ENCODE data around the gene HOTAIR.

The HOTAIR gene

DNA sequence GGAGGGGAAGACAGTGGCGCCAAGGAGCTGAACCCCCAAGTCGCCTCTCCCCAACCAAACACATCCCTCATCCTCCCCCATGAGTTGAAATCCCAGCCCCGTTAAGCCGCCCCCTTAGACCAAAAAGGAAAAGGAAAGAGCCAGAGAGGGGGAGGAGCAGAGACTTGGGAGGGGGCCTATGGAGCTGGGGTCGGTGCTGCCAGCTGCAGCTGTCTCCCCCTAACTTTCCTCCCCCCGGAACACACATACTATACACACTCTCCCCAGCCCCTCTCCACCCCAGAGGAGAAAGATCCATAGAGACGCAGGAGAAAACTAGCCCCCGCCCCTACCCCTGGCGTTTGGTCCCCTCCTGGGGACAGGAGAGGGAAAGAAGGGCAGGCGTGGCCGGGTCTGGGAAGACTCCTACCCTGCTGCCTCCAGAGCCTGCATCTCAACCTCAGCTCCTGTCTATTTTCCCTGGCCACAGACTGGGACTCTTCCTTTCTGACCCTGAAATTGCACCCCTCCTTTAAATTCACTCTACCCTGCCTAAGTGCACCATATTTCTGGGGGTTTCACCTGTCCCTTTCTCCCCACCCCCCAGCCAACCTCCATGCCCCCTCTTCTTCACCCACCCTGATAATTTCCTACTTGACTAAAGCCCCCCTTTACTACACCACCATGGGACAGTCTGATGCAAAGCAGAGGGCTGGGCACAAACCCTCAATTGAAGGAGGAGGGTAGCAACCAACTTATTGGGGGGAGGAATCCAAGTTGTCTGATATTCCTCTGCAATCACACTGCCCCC is 23.6 kb upstream of the HOTAIR start:
- no peak overlapping the region for H3K4me3 ChIP-seq (ENCODE audit: low read depth, low read length)
- no peak for DNase-seq (ENCODE audit: low read depth)
- TF ChIP-seq, protein P1, sequence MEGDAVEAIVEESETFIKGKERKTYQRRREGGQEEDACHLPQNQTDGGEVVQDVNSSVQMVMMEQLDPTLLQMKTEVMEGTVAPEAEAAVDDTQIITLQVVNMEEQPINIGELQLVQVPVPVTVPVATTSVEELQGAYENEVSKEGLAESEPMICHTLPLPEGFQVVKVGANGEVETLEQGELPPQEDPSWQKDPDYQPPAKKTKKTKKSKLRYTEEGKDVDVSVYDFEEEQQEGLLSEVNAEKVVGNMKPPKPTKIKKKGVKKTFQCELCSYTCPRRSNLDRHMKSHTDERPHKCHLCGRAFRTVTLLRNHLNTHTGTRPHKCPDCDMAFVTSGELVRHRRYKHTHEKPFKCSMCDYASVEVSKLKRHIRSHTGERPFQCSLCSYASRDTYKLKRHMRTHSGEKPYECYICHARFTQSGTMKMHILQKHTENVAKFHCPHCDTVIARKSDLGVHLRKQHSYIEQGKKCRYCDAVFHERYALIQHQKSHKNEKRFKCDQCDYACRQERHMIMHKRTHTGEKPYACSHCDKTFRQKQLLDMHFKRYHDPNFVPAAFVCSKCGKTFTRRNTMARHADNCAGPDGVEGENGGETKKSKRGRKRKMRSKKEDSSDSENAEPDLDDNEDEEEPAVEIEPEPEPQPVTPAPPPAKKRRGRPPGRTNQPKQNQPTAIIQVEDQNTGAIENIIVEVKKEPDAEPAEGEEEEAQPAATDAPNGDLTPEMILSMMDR (IDR thresholded peaks at IDR 0.05; ENCODE audit: insufficient read depth, low read depth, low read length, missing control alignments) = no peak

DNA sequence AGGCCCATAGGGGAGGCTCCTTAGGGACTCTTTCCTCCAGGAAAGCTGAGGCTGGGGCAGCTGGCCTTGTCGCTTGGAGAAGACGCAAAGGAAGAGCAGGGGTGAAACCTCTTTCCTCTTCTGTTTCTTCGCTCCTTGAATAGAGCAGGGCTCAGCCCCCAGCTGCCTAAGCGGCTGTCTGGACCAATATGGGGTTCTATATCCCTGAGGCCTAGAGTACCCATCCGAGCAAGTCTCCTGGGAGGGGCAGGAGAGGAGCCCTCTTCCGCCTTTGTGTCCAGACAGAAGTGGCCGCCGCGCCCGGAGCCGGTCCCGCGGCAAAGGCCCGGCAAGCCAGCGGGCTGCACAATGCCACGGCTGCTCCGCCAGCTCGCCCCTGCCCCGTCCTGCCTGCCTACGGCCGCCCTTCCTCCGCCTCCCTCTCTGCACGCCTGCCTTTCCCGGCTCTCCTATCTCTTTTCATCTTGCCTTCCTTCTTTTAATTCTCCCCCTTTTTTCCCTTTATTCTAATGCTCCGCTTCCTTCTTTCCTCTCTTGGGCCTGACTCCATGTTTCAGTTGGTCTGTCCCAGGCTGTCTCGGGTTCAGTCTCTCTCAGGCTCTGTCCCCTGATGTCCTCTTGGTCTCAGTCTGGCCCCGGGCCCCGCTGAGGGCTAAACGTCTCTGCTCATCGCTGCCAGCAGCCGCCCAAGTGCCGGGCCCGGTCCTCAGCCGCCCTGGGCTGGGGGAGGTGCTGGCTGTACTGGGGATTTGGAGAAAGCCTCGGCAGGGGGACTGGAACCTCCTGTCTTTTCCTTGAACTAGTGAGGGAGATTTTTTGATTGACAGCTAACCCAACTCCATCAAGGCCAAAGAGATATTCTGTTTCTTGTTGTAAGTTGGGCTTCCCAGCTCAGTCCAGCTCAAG is 22.7 kb upstream of the HOTAIR start:
- TF ChIP-seq, protein P1 (IDR thresholded peaks at IDR 0.05; ENCODE audit: insufficient read depth, low read depth, low read length, missing control alignments) = no peak
- no peak for DNase-seq (ENCODE audit: low read depth)
- H3K4me3 ChIP-seq (ENCODE audit: low read depth, low read length) = no peak overlapping the region

DNA sequence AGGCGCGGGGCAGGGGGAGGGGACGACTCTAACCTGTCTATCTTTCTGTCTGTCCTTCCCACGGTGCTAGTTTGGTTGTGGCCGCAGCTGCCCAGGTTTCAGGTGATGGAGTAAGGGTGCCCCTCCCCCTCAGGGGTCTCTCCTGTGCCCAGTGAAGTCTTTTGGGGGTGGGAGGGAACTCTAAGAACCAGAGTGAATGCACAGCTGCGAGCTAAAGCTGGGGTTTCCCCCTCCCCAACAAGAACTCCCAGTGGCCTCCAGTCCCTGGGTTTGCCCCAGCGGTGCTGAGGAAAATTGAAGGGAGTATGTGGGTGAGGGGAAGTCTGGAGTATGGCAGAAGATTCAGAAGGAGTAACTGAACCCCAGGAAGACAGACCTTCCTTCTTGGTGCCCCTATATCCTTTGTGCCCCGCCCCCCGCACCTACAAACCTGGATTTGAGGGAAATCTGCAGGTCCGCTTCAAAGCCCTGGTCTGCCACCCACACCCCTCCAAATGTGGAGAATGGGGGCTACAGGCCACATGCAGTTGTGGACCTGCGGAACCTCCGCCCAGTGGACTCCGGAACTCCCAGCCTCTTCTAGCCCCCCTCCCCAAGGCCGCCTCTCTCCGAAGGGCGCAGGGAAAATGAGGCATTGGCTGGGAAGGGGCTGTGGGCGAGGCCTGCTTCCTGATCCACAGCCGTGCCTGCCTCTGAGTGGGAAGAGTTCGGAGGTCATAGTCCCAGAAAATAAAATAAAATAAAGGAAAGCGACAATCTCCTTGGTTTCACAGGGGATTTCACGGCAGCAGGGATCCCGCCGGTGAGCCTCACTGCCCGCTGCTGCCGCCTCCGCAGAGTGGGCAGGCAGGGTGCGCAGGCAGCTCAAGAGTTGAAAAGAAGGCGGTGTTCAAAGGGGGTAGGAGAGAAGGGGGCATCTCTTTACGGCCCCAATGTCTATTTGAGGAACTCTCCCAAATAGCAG is 21.8 kb upstream of the HOTAIR start:
- no peak for DNase-seq (ENCODE audit: low read depth)
- TF ChIP-seq, protein P1 (IDR thresholded peaks at IDR 0.05; ENCODE audit: insufficient read depth, low read depth, low read length, missing control alignments) = no peak
- peak overlapping the region; percentile 54 for H3K4me3 ChIP-seq (ENCODE audit: low read depth, low read length)

DNA sequence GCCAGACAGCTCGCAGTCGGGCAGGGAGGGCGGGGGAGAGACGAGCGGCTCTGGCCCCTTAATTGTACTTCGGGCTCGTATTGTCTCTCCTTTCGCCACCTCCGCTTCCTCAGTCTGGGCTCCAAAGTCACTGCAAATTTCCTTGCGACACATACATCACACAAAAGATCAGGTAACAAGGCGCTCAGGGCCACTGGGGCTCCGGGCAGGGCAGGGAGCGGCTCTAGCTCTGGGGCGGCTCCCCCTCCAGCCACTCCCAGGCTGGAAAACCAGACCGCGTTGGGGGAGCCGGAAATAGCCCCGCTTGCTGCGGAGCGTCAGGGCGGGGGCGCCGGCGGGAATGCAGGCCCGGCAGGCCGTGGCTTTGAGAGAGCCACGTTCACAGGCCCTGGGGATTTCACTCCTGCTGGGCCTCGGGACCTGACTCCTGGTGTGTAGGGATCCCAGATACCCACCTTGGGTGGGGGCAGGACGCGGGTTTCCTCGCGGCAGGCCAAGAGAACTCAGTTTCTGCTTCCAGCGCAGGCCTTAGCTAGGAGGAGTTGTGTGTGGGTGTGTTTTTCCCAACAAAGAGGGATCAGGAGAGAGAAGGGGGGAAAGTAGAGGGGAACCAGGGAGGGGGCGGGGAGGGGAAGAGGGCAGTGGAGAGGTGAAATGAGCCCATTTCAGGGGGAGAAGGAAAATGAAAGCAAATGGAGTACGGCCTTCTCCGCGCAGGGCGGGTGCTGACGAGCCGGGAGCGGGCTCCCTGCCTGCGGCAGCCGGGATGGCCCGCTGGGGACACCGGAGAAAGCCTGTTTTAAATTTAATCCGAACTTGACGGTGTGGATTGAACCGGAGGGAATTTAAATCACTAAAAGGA is 20.9 kb upstream of the HOTAIR start:
- TF ChIP-seq, protein P1 (IDR thresholded peaks at IDR 0.05; ENCODE audit: insufficient read depth, low read depth, low read length, missing control alignments) = no peak
- DNase-seq (ENCODE audit: low read depth) = no peak
- H3K4me3 ChIP-seq (ENCODE audit: low read depth, low read length) = peak overlapping the region; percentile 54

DNA sequence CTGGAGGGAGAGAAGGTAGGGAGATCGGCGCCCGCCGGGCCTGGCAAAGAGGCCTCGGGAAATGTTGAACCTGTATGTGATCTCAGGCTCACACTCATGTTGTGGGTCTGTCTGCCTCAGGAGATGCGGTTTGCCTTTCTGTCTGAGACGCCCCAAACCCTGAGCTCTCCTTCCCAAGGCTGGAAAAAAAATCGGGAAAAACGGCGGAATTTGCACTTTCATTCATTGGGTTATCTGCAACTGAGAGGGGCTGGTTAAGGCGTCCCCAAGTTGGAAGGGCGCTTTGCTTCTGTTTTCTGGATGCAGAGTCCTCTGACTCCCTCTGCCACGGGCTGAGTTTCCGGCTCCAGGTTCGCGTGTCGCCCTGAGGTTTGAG is 20.2 kb upstream of the HOTAIR start:
- TF ChIP-seq, protein P1 (IDR thresholded peaks at IDR 0.05; ENCODE audit: insufficient read depth, low read depth, low read length, missing control alignments) = no peak
- DNase-seq (ENCODE audit: low read depth) = no peak
- H3K4me3 ChIP-seq (ENCODE audit: low read depth, low read length) = no peak overlapping the region

All from GM12865 (cell line).